Right ventricle myocardium superior (tissue), 1 donor: Measurements from ENCODE around the gene P2RX4. TPM values are rescaled to one million over a fixed set of nuclear protein-coding genes. Genes with fewer than 3 reads are reported as not detected.
A peak's percentile ranks its signal among the peaks of the same experiment; 100 is the strongest.
"Not testable (repeated sequence)": the region's sequence is repeated elsewhere in the genome, so short reads cannot be mapped to it uniquely, and the experiment has no call there.

ENCODE experiments used
- ATAC-seq: fragments of 200-7000 bp; cut with Tn5 transposase; one replicate; pipeline ENCODE4 v1.9.1; 2020; ENCODE audit warnings: mild to moderate bottlenecking; ENCODE audit not compliant: poor library complexity
- DNase-seq: peaks from one replicate; pipeline ENCODE4 v3.0.0-alpha.2; 2020
- intact Hi-C: fragments of 100-400 bp; cut with DNase I; formaldehyde crosslinking; loops from one replicate; pipeline ENCODE4 v1.11.2; 2022
- total RNA-seq: library from RNA; stranded (reverse); fragmentation: NEBNext Ultra II Directional; extraction: Animal tissue kit (Norgen Biotek cat#: 25700); gene quantifications from one replicate; pipeline ENCODE4 v1.2.1, GENCODE V29; 2021
- donor health status: DM: no; HTN: yes; CAD: no; lungs with severe emphysema.

P2RX4 gene
- total RNA-seq, 1 donor from 2014 or later, result 7.4 TPM

- intact Hi-C loops, result no loop called here
- ATAC-seq (no peak), DNase-seq (no peak)
Measured at GRCh38 chr12:121184984-121185889, 24.7 kb upstream of the P2RX4 start.

GRCh38 chr12:121186826-121187225 lies 23.1 kb upstream of the P2RX4 start:
- intact Hi-C loops, result no loop called here
- ATAC-seq, result no peak

GRCh38 chr12:121187501-121187900 lies 22.4 kb upstream of the P2RX4 start:
- DNase-seq (no peak), ATAC-seq (no peak)
- intact Hi-C loops, result no loop called here

More at GRCh38 chr12:121186826-121187225, 23.1 kb upstream of the P2RX4 start:
- DNase-seq, result no peak

- no peak for DNase-seq
- intact Hi-C loops, result no loop called here
- no peak for ATAC-seq
Measured at GRCh38 chr12:121188227-121188626, 21.7 kb upstream of the P2RX4 start.

GRCh38 chr12:121189131-121189530 lies 20.8 kb upstream of the P2RX4 start:
- DNase-seq (no peak), ATAC-seq (no peak)
- intact Hi-C loops, result no loop called here

GRCh38 chr12:121189619-121190155 lies 20.2 kb upstream of the P2RX4 start:
- ATAC-seq (no peak), DNase-seq (no peak)
- intact Hi-C loops, result no loop called here

- no peak for DNase-seq
- intact Hi-C loops, result no loop called here
- ATAC-seq, result no peak
Measured at GRCh38 chr12:121190523-121191031, 19.4 kb upstream of the P2RX4 start.

- ATAC-seq (no peak), DNase-seq (no peak)
- intact Hi-C loops, result no loop called here
Measured at GRCh38 chr12:121191151-121191550, 18.8 kb upstream of the P2RX4 start.

GRCh38 chr12:121196902-121197301 lies 13.0 kb upstream of the P2RX4 start:
- intact Hi-C loops, result no loop called here
- ATAC-seq (peak; percentile 56), DNase-seq (no peak)

- no peak for ATAC-seq
Measured at GRCh38 chr12:121198949-121199348, 11.0 kb upstream of the P2RX4 start.

GRCh38 chr12:121201140-121201539 lies 8.8 kb upstream of the P2RX4 start:
- ATAC-seq, DNase-seq, intact Hi-C loops: not testable (repeated sequence)

More at GRCh38 chr12:121198949-121199348, 11.0 kb upstream of the P2RX4 start:
- no peak for DNase-seq
- intact Hi-C loops, result no loop called here

GRCh38 chr12:121202407-121203355 lies 7.2 kb upstream of the P2RX4 start:
- intact Hi-C loops, result no loop called here
- ATAC-seq (peak; percentile 62), DNase-seq (no peak)

- DNase-seq (no peak), ATAC-seq (no peak)
- intact Hi-C loops, result no loop called here
Measured at GRCh38 chr12:121203482-121203881, 6.4 kb upstream of the P2RX4 start.

- ATAC-seq (no peak), DNase-seq (no peak)
- intact Hi-C loops, result no loop called here
Measured at GRCh38 chr12:121205491-121205890, 4.4 kb upstream of the P2RX4 start.

GRCh38 chr12:121208571-121208970 lies 1.4 kb upstream of the P2RX4 start:
- ATAC-seq, DNase-seq, intact Hi-C loops: not testable (repeated sequence)

- ATAC-seq, result no peak
- DNase-seq, result no peak
- intact Hi-C loops, result no loop called here
Measured at GRCh38 chr12:121209221-121209620, 708 bp upstream of the P2RX4 start.

- DNase-seq, result no peak
- intact Hi-C loops, result no loop called here
- no peak for ATAC-seq
Measured at GRCh38 chr12:121212875-121213274, 2.9 kb downstream of the P2RX4 start.

- no peak for ATAC-seq
- DNase-seq, result no peak
- intact Hi-C loops, result no loop called here
Measured at GRCh38 chr12:121214166-121214777, 4.3 kb downstream of the P2RX4 start.
